HG02884 (cell line): ENCODE measurements around the gene LRCH1.
"Not testable (repeated sequence)": the region's sequence is repeated elsewhere in the genome, so short reads cannot be mapped to it uniquely, and the experiment has no call there.

Experiments
- ATAC-seq: cut with Tn5 transposase; IDR thresholded peaks from one replicate; pipeline ENCODE4 v1.9.1; 2021; ENCODE audit warnings: mild to moderate bottlenecking, moderate library complexity; ENCODE audit not compliant: unreplicated experiment

The LRCH1 gene

GRCh38 chr13:46552889-46553520 is at the start of gene LRCH1:
TSS of gene LRCH1 (plus strand) at chr13:46553170. CDS start at chr13:46553397, 227 bp downstream.
- ATAC-seq: peak; percentile 54

DNA sequence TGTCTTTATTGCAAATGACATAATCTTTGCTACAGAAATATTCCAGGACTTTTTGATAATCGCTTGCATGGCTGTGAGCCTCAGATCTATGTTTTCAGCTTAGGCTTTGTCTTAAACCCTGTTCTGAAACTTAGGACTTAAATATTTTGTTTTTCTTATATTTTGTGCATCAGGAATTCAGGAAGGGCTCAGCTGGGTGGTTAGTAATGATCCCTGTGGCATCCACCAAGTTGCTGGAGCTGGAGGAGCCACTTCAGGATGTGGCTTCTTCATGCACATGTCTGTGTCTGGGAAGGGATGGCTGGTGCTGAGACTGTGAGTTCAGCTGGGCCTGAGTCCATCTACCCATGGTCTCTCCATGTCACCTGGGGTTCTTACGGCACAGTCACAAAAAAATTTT is 48.9 kb upstream of the LRCH1 start:
- no peak for ATAC-seq

DNA sequence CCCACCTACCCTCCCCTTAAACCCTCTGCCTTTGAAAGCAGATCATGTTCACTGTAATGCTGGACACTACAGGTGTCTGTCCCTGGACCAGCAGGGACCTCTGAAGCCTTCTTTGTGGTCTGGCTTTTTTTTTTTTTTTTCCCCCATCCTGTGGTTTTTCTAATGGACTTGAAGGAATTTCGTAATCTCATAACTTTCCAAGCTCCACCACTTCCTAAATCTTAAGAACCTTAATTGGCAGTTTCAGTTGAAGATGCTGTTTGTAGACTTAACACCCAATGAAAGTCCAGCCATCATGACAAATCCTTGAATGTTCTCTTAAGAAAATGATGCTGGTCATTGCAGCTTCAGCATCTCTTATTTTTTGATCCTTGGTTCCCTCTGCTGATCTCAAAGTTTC is 45.0 kb upstream of the LRCH1 start:
- ATAC-seq: no peak

DNA sequence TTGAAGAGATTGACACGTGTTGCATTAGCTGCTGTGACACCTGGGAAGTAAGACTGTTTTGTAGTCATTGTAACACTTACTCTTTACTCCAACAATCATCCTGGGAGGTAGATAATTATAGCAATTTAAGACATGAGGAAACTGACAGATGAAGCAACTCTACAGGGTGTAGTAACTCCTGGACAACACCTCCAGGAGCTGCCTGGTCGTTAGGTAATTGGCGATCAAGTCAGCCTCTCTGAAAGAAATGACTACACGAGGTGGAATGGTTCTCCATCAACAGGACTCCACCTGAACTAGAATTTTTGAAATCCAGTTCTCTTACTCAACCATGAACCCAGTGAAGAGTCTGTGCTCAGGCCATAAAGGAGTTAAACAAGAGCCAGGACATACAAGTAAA is 43.0 kb upstream of the LRCH1 start:
- ATAC-seq: no peak

DNA sequence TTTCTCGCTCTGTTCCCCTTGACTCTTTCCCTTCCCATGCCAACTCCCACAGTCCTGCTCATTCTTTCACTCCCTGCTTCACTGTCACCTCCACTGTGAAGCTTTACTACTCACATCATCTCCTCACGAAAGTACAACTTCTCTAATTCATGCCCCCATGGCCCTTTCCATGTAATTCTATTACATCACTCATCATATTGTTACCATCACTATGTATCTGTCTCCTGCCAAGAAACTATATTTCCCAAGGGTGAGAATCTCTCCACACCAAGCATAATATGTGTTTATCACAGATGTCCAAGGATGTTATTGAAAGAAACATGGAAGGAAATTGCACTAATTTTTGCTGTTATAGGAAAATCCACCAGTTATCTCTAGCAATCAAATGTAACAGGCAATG is 37.2 kb upstream of the LRCH1 start:
- no peak for ATAC-seq

DNA sequence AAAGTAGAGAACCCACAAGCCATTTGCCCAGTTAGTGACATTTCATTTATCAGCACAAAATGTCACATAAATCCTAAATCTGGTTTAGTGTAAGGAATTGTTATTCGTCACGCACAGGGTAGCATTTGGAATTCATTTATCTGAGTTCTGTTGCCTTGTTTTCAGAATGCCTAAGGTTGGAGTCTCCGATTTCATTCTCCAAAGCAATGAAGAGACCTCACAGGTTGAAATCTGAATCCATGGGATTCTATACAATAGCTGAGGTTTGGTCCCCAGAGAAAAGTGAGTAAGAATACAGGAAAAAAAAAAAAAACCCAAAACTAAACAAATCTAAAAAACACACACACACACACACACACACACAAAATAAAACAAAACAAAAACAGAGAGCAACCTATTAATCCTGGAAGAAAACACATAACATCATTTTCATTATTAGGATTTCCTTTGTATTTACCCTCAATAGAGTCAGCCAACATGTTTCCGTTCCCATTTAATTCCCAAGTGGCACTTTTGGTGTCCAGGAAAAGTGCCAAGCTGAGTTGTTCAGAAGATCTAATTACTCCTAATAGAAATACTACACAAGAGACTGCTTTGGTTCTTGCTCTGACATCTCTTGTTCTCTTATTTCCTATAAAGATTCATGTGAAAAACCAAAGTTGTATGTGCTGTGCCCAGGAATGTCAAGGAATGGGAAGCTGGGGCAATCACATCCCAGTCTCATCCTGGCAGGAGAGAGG is 36.2 kb upstream of the LRCH1 start:
- ATAC-seq: no peak

GRCh38 chr13:46517748-46518147 is 35.2 kb upstream of the LRCH1 start:
- ATAC-seq: not testable (repeated sequence)

GRCh38 chr13:46519182-46519581 is 33.8 kb upstream of the LRCH1 start:
- no peak for ATAC-seq

DNA sequence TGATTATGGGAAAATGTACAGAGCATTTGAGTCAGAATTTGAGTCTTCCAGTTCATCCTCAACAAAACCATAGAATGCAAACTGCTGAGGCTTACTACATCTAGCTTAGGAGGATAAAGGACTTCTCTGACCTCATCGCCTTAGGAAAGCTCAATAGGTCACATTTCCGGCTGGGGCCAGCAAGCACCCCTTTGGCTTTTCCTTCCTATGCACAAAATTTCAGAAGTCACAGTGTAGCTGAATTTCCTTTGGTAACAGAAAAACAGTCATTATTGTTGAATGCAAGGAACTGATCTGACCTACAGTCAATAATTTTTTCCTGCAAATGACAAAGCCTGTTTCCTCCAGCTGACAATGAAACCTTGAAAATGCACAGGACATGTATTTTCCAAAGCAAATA is 32.8 kb upstream of the LRCH1 start:
- no peak for ATAC-seq

- no peak for ATAC-seq
Observed at GRCh38 chr13:46521486-46521885, 31.5 kb upstream of the LRCH1 start.

- no peak for ATAC-seq
Observed at GRCh38 chr13:46521921-46522747, 30.8 kb upstream of the LRCH1 start.

DNA sequence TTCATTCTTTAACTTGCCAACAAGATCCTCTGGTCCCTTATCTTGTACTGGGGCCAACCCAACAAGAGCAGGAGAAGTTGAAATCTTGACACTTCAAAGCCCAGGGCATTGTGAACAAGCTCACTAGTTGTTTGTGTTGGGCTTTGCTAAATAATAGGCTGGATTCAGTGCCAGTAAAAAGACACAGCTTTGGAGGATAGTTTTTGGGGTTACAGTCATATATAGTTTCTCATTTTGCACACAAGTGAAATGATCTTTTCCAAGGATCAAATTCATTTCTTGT is 30.3 kb upstream of the LRCH1 start:
- ATAC-seq: no peak

GRCh38 chr13:46523972-46524752 is 28.8 kb upstream of the LRCH1 start:
- no peak for ATAC-seq

DNA sequence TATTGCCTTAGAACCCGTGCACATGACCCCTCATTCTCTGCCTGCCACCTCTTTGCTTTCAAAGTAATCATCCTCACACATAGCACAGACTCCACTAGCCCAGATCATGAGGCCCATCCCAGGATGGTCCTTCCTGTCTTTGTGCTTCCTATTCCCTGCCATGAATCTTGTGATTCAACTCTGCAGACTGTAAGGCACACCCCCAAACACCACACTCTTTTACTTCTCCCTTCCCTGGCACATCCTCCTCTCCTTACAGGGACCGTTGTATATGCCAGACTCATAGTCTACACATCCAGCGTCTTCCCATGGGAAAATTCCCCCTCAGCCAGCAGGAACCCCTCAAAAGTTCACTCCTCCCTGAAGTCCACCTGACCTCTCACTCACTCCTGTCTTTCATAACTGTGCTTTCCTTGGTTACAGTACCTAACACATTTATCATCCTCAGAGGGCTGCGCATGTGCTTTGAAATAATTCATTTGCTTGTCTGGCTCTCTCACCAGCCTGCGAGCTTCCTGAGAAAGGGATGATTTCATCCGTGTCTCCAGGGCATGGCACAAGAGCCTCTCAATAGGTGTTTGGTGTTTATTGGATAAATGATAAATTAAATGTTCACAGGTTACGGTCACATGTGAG is 26.8 kb upstream of the LRCH1 start:
- no peak for ATAC-seq

GRCh38 chr13:46526740-46527139 is 26.2 kb upstream of the LRCH1 start:
- no peak for ATAC-seq

- ATAC-seq: no peak
Observed at GRCh38 chr13:46527237-46527636, 25.7 kb upstream of the LRCH1 start.

DNA sequence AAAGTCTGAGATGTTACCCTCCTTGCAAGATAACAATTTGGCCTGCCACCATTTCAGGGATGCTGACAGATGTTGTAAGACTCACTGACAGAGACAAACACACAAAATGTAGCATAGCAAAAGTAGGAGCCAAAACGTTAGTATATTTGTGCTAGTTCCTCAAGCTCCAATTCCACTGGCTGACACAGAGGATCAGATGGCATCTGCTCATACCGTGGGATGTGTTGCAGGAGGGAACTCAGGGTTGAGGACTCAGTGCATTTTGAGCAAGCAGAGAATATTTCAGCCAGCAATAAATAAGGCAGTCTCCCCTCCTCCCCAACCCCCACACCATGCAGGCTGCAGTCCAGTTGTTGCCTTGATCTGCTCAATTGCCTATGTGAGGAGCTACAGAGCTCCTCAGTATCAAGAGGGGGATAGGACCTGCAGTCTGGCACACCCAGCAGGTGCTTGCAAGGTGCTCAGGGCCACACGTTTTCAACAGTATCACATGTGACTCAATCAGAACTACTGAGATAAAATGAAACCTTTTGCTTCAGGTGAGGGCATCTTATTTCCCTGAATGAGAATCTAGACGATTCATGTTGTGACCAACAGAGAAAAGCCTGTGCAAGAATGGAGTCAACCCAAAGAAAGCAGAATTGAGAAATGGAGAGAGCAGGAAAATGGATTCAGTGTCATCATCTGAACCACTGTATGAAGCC is 23.6 kb upstream of the LRCH1 start:
- ATAC-seq: peak; percentile 54

GRCh38 chr13:46530084-46530935 is 22.7 kb upstream of the LRCH1 start:
- no peak for ATAC-seq

DNA sequence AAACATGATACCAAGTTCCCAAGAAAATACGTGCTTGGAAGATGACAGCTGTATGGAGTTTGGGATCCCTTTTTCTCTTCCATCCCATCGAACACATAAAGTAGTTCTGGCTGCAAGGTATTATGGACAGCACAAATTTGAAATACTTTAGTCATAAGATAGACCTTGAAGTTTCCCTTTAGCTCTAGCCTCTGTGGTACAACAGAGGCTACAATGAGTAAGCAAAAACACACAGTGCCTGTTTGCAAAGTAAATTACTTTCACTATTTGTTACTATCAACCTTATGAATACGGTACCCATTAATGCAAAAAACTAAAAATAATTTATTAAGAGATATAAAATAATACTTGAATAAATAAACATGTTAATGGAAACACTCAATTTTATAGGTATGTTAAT is 21.0 kb upstream of the LRCH1 start:
- ATAC-seq: peak; percentile 74
